Measurements from ENCODE around the gene COA5.
A peak's percentile ranks its signal among the peaks of the same experiment; 100 is the strongest.

DNA sequence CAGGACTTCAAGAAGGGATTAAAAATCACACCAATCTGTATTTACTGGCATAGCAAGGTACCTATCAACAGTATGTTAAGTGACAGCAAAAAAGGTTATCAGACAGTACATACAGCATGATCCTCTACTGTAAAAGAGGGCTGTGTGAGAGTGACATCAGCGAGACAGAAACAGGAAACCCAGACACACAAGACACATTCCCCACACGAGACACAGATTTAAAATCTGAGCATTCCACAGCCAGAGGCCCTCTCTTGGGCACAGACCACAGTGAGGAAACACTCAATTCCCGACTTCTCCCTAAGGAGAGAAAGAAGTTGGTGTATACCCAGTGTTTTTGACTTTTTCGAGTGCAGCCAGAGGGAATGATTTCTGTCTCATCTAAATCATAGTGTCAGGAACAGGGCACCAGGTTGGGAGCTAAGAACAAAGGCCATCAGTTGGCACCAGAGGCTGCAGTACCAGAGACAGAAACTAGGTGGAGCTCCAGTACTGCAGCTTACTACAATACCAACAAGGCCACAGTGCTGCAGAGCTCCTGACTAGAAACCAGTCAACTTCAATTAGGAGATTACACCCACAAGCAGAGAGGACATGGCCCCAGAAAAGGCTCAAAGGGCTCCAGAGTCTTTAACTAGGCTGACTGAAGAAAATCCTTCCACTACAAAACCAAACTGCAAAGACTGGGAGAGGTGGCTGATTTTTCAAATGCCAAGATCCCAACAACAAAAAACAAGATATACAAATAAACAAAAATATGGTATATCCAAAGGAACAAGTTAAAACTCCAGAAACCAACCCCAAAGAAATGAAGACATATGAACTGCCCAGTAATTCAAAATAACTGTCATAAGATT, 41.1 kb upstream of the COA5 start:
- TF ChIP-seq, protein P1, sequence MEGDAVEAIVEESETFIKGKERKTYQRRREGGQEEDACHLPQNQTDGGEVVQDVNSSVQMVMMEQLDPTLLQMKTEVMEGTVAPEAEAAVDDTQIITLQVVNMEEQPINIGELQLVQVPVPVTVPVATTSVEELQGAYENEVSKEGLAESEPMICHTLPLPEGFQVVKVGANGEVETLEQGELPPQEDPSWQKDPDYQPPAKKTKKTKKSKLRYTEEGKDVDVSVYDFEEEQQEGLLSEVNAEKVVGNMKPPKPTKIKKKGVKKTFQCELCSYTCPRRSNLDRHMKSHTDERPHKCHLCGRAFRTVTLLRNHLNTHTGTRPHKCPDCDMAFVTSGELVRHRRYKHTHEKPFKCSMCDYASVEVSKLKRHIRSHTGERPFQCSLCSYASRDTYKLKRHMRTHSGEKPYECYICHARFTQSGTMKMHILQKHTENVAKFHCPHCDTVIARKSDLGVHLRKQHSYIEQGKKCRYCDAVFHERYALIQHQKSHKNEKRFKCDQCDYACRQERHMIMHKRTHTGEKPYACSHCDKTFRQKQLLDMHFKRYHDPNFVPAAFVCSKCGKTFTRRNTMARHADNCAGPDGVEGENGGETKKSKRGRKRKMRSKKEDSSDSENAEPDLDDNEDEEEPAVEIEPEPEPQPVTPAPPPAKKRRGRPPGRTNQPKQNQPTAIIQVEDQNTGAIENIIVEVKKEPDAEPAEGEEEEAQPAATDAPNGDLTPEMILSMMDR (IDR thresholded peaks at IDR 0.05) = peak; percentile 97
- no peak for TF ChIP-seq ZFX (IDR thresholded peaks at IDR 0.05; ENCODE audit: borderline replicate concordance)

Measured in 22Rv1 (cell line).